Esophagus squamous epithelium (tissue), 5 donors: Measurements from ENCODE around the gene MRAS. TPM values are rescaled to one million over a fixed set of nuclear protein-coding genes. Genes with fewer than 3 reads are reported as not detected.

Experiments
- DNase-seq: peaks from one replicate; lab custom pipeline; 2025; lab: John Stamatoyannopoulos, UW
- H3K27ac ChIP-seq, 4 donors: fragments of 200-600 bp; sonication (generic); one replicate each; pipeline ENCODE4 v1.5.1; 2016 to 2019; ENCODE audit warnings: mild to moderate bottlenecking in 1 of 4
- H3K27me3 ChIP-seq, 4 donors: fragments of 200-600 bp; sonication (generic); 1 replicate in 3 of 4; 2 replicates in 1 of 4; pipeline versions ENCODE4 v1.5.1 to v1.6.0; 2017 to 2021; ENCODE audit warnings: antibody characterized with exemption in 1 of 4
- H3K36me3 ChIP-seq, 3 donors: fragments of 200-600 bp; sonication (generic); one replicate each; pipeline ENCODE4 v1.5.1; 2016 to 2019
- H3K4me1 ChIP-seq, 3 donors: fragments of 200-600 bp; sonication (generic); one replicate each; pipeline ENCODE4 v1.5.1; 2017 to 2019
- H3K4me3 ChIP-seq, 4 donors: fragments of 200-600 bp; sonication (generic); 1 replicate in 3 of 4; 2 replicates in 1 of 4; pipeline ENCODE4 v1.5.1; 2016 to 2019; ENCODE audit warnings: mild to moderate bottlenecking in 2 of 4, moderate library complexity in 1 of 4
- H3K9me3 ChIP-seq, 3 donors: fragments of 200-600 bp; sonication (generic); one replicate each; pipeline ENCODE4 v1.5.1; 2016 to 2019
- CTCF ChIP-seq, 6 experiments: fragments of 450-650 bp in 4 of 6; fragments of 200-600 bp in 2 of 6; sonication (generic) in 2 of 6; IDR thresholded peaks; one replicate each; pipeline ENCODE4 v1.5.1; 2016 to 2019; ENCODE audit warnings: antibody characterized with exemption in 6 of 6, mild to moderate bottlenecking in 4 of 6, moderate library complexity in 4 of 6
- POLR2A ChIP-seq, 4 donors: fragments of 450-650 bp; IDR thresholded peaks; one replicate each; pipeline ENCODE4 v1.6.1; 2017; ENCODE audit warnings: antibody characterized with exemption in 4 of 4, mild to moderate bottlenecking in 4 of 4, moderate library complexity in 3 of 4
- WGBS, 2 donors: methylation state at CpG; one replicate each; pipeline ENCODE4 v1.1.5; 2018; 5-methylcytosine and 5-hydroxymethylcytosine counted together
- intact Hi-C: fragments of 100-400 bp; cut with DNase I; formaldehyde crosslinking; loops from one replicate; pipeline ENCODE4 v1.15.0; 2022
- total RNA-seq, 4 donors: library from RNA; depleted of rRNA; stranded (reverse); fragments of >200 nt; gene quantifications; one replicate each; pipeline ENCODE4 v1.1.0, GENCODE V29; 2016
- donor health status: DM: yes; HTN: yes; CAD: no.

MRAS gene
- total RNA-seq, 4 donors from 2014 or later = 0.72 to 5.9 (median 2.4) TPM

- Histone ChIP-seq H3K27ac (no peak overlapping the region), H3K9me3 (no peaks in the 10 kb centered on the region), H3K4me1 (no peaks in the 10 kb centered on the region), H3K27me3 (no peaks in the 10 kb centered on the region), H3K36me3 (peaks cover 0 to 16% (median 0%) of the 10 kb centered on the region in 3 donors), H3K4me3 (no peak overlapping the region)
- WGBS, 2 donors = 81 to 92% methylated on average over 4 to 6 of the region's 14 CpGs
- intact Hi-C loops = no loop called here
- TF ChIP-seq CTCF (IDR thresholded peaks at IDR 0.05) (no peak), POLR2A (IDR thresholded peaks at IDR 0.05) (no peak)
- no peak for DNase-seq
These were observed 48.5 kb downstream of the MRAS start for GRCh38 chr3:138396752-138397410.

GRCh38 chr3:138397983-138398382 lies 49.6 kb downstream of the MRAS start:
- no peak overlapping the region for H3K4me3 ChIP-seq
- H3K9me3 ChIP-seq = no peaks in the 10 kb centered on the region
- no peaks in the 10 kb centered on the region for H3K4me1 ChIP-seq
- peaks cover 0 to 27% (median 0%) of the 10 kb centered on the region in 3 donors for H3K36me3 ChIP-seq
- intact Hi-C loops = no loop called here
- DNase-seq = no peak
- 86% methylated on average over 3 of the region's 4 CpGs for whole genome bisulfite sequencing, 2 donors
- TF ChIP-seq CTCF (IDR thresholded peaks at IDR 0.05) (peak in 2 of 6 experiments; percentile 4 to 26), POLR2A (IDR thresholded peaks at IDR 0.05) (no peak)
- no peak overlapping the region for H3K27ac ChIP-seq
- H3K27me3 ChIP-seq = no peaks in the 10 kb centered on the region

GRCh38 chr3:138398791-138399575 lies 50.6 kb downstream of the MRAS start:
- H3K4me3 ChIP-seq = no peak overlapping the region
- intact Hi-C loops = no loop called here
- WGBS, 2 donors = 80 to 91% methylated on average over 6 to 8 of the region's 11 CpGs
- H3K4me1 ChIP-seq = no peaks in the 10 kb centered on the region
- H3K27me3 ChIP-seq = no peaks in the 10 kb centered on the region
- H3K27ac ChIP-seq = no peak overlapping the region
- no peaks in the 10 kb centered on the region for H3K9me3 ChIP-seq
- peaks cover 0 to 32% (median 0%) of the 10 kb centered on the region in 3 donors for H3K36me3 ChIP-seq
- no peak for TF ChIP-seq POLR2A (IDR thresholded peaks at IDR 0.05)
- TF ChIP-seq CTCF (IDR thresholded peaks at IDR 0.05) = no peak
- no peak for DNase-seq

GRCh38 chr3:138399766-138400165 lies 51.4 kb downstream of the MRAS start:
- no peaks in the 10 kb centered on the region for H3K4me1 ChIP-seq
- TF ChIP-seq POLR2A (IDR thresholded peaks at IDR 0.05) (no peak), CTCF (IDR thresholded peaks at IDR 0.05) (no peak)
- H3K9me3 ChIP-seq = no peaks in the 10 kb centered on the region
- DNase-seq = no peak
- no peak overlapping the region for H3K27ac ChIP-seq
- H3K36me3 ChIP-seq = peaks cover 0 to 40% (median 0%) of the 10 kb centered on the region in 3 donors
- no peak overlapping the region for H3K4me3 ChIP-seq
- 80 to 81% methylated on average over 5 of the region's 10 CpGs for whole genome bisulfite sequencing, 2 donors
- intact Hi-C loops = no loop called here
- no peaks in the 10 kb centered on the region for H3K27me3 ChIP-seq

GRCh38 chr3:138400651-138401070 lies 52.3 kb downstream of the MRAS start:
- Histone ChIP-seq H3K27ac (no peak overlapping the region), H3K36me3 (peaks cover 0 to 44% (median 0%) of the 10 kb centered on the region in 3 donors), H3K4me1 (no peaks in the 10 kb centered on the region), H3K4me3 (no peak overlapping the region), H3K27me3 (no peaks in the 10 kb centered on the region), H3K9me3 (no peaks in the 10 kb centered on the region)
- no peak for TF ChIP-seq CTCF (IDR thresholded peaks at IDR 0.05)
- no peak for TF ChIP-seq POLR2A (IDR thresholded peaks at IDR 0.05)
- 57 to 60% methylated on average over 2 of the region's 2 CpGs for WGBS, 2 donors
- intact Hi-C loops = no loop called here
- no peak for DNase-seq
